OCI-M1 (cell line): Measurements from ENCODE around the gene EXOC3.

Source experiments
- DNase-seq: peaks from one replicate; lab custom pipeline; 2025; lab: John Stamatoyannopoulos, UW

Gene EXOC3

DNA sequence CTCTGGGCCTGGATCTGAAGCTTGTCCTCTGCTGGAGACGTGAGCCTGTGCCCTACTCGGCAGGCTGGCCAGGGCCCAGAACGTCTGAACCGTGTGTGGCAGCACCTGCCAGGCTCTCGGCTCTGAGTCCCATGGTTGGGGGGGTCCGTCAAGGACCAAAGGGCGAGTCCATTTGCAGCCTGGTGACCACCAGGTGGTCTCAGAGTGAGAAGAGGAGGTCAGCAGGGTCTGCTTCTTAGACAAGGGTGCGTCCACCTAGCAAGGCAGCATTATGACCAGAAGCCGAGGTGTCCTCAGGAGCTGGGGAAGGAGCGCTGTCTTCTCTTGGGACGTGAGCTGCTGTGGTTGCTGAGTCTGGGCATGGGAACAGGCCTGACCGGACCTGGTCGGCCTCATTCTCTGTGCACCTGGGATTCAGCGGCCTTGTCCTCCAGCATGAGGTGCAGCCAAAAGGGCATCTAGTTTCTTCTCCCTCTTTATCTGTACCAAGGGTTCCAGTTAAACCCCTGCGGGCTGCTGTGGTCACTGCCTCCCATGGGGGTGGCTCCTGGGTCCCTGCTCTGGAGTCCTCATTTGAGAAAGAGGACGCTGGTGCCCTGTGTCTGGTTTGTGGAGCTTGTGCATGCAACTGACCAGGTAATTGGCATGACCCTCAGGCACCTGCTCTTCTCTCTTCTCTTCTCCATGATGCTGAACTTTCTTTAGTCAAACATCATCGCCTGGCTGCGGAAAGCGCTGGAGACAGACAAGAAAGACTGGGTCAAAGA is 14.4 kb downstream of the EXOC3 start:
- no peak for DNase-seq

DNA sequence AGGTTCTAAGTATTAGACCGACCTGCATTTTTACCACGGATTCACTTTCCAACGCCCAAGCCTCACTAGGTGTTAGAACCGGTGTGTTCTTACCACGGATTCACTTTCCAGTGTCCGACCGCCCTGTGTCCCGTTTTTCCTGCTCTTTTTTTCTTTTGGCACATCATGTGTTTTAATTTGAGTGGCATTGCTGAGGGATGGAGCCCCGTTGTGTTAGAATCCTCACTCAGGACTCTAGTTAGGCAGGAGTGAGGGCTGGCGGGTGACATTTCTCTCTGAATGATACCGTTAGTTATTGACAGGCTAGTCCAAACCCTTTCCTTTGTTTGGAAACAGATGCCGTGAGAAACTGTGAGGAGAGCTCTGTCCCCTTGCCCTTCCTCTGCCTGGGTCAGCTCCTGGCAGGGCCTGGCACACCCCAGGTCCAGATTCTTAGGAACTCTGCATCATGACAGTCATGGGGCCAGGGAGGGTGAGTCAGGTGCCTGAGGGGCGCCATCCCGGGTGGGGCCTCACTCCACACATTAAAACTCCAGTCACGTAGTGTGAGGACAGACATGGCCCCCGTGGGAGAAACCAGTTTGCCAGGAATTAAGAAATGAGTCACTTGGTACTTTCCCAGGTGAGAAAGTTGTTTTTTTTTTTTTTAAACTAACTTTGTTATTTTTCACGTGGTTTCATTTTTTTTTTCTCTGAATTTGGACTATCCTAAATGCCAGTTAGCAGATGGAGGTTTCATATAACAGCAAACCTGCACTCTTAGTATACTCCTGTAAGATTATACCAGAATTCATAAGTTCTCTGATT is 15.8 kb downstream of the EXOC3 start:
- no peak for DNase-seq

DNA sequence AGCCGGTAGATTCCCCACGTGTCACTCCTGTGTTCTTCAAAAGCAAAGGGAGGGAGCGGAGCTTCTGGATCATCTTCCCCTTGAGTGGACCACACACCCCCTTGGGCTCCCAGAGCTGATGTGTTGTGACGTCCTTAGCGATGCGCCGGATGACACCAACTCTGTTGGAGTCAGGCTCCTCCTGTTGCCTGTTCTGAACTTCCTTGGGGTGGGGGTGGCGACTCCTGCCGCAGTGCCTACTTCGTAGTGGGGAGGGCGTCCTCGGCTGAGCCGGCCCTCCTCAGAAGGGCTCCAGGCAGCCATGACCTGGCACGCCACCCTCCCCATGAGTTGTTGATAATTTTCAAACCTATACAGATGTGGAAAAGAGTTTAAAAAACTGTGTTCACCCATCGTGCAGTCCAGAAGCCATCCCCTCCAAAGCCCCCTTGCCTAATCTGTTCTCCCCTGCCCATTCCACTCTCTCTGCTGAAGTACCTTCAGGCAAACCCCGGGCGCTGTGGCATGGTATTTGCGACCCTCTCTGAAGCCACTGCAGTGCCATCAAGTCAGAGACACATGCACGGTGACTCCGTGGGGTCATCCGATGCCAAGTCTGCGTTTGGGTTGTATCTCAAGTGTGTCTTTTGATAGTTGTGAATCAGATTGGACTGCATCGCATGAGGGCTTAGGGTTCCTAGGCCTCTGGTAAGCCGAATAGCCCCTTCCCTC is 16.7 kb downstream of the EXOC3 start:
- no peak for DNase-seq

DNA sequence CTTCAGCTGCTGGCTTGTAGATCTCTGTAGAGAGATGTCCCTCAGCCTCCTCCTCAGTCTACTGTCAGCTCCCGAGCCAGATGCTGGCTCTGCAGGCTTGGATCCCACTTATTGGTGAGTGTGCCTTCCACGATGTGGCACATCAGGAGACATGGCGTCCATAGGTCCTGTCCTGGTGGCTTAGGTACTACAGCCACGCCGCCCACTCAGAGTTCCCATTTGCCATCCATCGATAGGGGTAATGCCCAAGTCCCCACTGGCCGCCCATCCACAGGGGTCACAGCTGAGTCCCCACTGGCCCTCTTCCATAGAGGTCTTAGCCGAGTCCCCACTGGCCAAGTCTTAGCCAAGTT is 17.3 kb downstream of the EXOC3 start:
- DNase-seq: no peak

DNA sequence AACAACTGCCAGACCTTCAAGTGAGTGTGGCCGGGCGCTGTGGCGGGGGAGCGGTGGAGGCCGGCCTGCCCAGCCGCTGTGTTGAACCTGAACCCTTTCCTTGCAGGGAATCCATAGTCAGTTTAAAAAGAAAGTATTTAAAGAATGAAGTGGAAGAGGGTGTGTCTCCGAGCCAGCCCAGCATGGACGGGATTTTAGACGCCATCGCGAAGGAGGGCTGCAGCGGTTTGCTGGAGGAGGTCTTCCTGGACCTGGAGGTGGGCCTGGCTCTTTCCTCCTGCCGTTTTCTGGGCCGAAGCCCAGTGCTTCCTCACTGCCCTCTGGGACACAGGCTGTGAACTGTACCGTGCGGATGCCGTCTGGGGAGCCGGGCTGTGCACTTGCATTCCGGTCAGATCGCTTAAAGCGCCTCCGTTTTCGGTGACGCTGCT is 19.1 kb downstream of the EXOC3 start:
- no peak for DNase-seq

DNA sequence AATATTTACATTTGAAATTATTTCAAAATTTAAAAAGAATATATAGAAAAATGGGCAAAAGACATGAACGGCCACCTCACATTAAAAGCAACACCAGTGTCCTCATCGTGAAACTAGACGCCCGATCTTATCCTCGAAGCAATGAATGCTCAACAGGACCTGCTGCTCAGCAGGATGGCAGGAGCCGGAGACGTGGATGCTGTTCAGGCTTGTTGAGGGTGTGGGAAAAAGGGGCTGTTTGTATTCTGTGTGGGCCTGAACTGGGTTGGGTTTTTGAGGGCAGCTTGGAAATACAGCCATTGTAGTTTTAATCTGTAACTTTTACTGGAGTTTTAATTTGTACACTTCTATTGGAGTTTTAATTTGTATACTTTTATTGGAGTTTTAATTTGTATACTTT is 20.3 kb downstream of the EXOC3 start:
- no peak for DNase-seq

DNA sequence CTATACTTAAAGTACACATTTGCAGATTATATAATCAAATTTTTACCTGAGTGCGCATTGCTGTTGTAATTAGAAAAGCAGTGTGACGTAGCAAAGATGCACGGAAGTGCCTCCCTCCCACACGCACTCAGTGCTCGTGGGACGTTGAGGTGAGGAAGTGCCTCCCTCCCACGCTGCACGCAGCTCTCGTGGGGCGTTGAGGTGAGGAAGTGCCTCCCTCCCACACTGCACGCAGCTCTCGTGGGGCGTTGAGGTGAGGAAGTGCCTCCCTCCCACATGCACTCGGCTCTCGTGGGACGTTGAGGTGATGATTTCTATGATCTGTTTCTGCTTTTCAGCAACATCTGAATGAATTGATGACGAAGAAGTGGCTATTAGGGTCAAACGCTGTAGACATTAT is 21.0 kb downstream of the EXOC3 start:
- no peak for DNase-seq

DNA sequence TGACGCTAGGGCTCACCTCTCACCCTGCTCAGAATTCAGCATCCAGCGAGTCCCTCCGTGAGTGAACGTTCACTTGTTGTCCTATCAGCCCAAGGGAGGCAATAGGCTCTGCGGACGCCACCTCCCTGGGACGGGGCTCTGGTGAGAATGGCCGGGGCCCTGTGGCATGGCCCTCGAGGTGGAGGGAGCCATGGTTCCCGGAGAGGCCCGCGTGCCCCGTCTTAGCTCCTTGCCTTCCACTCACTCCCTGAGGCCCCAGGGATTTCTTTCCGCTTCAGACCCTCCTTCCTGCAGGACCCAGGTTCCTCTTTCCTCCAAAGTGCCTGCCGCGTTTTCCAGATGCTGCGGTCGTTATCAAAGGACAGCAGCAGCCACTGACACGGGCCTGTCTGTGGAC is 21.5 kb downstream of the EXOC3 start:
- DNase-seq: no peak

DNA sequence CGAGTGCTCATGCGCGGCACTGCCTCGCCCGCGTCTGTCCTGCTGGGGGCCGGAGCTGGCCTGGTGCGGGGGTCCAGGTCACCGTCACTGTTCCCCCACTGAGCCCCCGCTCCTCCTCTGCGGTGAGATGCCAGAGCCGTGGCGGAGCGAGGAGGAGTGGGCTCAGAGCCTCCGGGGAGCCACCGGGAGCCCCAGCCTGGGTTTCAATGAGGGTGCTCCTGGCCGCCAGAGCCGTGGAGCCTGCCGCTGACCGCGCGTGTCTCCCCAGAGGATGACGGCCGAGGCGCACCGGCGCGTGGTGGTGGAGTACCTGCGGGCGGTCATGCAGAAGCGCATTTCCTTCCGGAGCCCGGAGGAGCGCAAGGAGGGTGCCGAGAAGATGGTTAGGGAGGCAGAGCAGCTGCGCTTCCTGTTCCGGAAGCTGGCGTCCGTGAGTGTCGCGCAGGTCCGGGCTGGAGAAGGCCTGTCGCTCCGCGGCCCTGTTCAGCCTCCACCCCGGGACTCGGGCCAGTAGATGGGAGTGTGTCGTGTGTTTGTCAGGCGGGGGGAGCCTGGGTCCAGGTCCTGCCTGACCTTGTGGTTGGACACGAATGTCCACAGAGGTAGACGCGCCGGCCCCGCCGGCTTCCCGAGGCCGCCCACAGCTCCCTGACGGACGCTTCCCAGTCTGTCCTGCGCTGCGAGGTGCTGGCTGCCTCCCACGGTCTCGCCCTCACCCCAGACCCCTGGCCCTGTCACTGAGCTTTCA is 22.0 kb downstream of the EXOC3 start:
- no peak for DNase-seq

DNA sequence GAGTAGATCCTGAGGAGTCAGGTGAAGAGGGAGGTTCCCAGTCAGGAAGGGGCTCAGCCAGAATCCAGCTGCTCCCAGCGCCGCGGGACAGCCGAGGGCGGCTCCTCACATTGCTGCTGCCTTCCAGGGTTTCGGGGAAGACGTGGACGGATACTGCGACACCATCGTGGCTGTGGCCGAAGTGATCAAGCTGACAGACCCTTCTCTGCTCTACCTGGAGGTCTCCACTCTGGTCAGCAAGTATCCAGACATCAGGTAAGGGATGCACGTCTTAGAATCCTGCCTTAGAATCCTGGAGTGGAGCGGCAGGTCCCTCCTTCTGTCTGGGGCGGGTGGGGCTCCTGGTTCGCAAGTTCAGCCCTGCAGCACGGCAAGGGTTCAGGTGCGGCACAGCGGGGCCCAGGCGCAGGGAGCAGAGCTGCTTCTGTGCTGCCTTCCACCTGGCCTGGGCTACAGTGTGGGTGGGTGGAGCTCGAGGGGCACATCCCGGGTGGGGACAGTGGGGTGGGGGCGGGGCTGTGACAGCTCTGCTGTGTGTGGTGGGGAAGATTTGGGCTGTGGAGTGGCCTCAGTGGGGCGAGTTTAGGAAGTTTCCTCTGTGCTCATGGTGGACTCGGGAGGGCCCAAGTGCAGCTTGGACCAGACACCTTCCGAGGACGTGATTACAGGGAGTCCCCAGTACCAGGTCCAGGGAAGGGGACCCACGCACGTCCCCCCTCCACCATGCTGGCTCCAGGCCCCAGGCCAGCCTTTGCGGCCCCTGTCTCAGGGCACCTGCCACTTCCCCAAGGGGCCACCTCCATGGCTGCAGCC is 22.8 kb downstream of the EXOC3 start:
- DNase-seq: no peak

DNA sequence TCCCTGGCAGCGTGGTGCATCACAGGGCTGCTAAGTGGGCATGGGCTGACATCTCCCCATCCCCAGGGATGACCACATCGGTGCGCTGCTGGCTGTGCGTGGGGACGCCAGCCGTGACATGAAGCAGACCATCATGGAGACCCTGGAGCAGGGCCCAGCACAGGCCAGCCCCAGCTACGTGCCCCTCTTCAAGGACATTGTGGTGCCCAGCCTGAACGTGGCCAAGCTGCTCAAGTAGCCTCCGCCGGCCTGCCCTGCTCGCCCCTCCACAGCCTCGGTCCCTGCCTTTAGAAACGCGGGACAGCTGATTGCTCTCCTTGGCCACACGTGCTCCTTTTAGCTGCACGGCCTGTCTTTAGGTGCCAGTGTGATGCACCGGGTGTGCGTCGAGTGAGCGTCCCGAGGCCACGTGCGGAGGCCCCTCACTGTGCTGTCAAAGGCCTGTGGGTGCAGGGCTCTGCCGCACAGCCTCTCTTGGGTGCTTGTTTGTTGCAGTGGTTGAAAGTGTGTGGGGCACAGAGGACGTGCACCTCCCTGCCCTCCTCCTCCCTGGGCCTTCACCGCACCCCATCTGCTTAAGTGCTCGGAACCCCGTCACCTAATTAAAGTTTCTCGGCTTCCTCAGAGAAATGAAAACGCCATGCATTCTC is 23.8 kb downstream of the EXOC3 start:
- no peak for DNase-seq

DNA sequence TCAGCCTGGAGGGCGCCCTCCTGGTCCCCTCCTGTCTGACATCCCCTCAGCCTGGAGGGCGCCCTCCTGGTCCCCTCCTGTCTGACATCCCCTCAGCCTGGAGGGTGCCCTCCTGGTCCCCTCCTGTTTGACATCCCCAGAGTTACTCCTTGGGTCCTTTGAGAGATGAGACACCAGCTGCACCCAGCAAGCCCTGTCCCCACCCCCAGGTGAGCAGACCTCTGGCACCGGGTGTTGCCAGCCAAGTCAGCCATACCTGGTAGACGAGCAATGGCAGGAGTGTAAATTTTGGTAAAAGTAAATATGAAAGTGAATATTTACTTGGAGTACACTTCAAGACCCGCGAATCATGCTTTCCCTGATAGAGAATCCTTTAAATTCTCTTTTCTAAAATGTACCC is 25.4 kb downstream of the EXOC3 start:
- no peak for DNase-seq

DNA sequence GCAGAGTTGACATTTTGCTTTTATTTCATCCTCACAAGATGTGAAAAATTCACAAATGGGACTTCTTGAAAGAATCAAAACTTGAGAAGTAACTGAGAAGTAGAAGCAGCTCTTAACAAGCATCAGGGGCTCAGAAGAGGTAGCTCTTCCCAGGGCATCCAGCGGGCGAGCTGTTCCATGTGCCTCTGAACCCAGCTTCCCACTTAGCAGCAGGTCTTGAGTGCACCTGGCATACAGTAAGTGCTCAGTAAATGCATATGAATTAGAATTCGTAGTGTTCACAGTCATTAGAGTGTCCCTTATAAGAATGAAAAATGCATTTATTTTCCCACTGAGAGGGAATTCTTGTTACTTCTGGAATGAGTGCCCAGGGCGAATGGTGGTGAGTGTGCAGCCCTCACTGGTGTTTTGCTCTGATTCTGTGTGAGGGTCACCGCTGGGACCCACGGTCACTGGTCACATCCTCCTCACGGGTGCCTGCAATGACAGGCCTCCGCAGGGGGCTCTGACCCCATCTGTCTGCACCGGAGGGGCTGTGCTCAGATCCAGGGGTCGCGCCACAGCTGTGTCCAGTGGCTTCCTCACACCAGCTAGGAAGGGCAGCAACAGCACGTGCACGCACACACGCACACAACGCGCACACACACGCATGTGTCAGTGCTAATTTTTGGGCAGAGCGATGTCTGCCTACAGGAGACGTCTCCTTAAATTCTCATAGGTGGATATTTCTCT is 26.9 kb downstream of the EXOC3 start:
- no peak for DNase-seq

DNA sequence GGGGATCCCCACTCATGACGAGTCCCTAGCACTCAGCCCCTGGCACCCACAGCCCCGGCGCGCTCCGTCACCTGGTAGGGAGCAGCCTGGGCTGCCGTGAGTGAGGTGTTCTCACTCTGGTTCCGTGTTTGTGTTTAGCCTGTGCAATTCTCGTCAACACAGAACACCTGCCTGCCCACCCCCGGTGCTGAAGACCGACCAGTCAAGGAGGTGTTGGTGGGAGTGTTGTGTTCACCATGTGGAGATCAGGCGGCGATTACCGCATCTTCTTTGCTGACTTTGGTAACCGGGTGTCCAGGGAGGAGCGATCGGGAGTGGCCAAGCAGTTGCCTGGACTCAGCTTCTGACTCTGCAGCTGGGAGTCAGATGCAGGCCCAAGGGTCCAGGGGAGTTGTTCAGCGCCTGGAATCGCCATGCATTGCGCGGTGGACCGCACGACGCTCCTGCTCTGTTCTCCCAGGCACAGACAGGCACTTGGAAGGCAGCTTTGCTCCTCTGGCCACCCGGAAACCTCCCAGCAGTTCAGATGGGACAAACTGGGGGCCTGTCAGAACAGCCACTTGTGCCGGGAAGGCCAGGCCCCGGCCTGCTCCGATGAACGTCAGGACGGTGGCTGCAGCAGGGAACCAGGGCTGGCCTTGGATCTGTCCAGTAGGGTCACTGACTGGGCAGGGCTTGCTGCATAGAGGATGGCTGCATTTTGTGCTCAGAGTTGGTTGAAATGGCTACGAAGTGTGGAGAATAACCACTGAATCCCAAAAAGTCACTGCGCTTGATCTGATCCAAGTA is 28.2 kb downstream of the EXOC3 start:
- DNase-seq: no peak

DNA sequence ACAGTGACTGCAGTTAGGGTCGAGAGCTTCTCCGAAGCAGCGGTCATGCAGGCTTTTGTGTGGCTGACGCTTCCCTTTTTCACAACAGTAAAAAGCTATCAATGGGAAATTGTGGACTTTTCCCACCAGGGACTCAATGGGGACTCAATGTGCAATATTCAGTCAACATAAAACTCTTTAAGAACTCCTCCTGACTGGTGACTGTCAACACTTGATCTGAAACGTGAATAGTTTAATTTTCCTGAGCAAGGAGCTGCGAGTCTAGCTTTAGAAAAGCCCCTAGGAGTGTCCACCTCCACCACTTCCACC is 28.7 kb downstream of the EXOC3 start:
- peak; percentile 38 for DNase-seq

DNA sequence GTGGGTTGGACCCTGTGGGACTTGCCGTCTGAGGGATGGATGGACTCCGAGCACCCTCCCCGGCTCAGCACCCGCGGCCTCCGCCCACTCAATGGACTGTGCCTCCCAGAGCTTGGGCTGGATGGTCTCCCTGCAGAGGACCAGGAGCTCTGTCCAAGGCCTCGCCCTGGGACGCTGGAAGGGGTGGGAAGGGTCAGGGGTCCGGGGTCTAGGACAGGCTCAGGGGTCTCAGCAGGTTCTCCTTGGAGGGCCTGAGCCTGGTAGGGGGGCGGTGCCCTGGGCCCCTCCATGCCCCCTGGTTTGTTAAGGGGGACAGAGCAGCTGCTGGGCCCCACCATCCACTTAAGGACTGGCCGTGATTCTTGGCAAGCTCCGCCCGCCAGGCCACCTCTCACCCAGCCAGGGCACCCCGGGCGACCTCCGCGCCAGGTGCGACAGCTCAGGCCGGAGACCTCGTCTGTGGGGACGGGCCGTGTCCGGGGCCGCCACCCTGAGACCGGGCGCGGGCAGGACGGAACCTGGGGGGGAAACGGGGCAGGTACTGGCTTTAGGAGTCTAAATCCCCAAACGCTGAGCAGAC is 29.2 kb downstream of the EXOC3 start:
- peak; percentile 40 for DNase-seq

DNA sequence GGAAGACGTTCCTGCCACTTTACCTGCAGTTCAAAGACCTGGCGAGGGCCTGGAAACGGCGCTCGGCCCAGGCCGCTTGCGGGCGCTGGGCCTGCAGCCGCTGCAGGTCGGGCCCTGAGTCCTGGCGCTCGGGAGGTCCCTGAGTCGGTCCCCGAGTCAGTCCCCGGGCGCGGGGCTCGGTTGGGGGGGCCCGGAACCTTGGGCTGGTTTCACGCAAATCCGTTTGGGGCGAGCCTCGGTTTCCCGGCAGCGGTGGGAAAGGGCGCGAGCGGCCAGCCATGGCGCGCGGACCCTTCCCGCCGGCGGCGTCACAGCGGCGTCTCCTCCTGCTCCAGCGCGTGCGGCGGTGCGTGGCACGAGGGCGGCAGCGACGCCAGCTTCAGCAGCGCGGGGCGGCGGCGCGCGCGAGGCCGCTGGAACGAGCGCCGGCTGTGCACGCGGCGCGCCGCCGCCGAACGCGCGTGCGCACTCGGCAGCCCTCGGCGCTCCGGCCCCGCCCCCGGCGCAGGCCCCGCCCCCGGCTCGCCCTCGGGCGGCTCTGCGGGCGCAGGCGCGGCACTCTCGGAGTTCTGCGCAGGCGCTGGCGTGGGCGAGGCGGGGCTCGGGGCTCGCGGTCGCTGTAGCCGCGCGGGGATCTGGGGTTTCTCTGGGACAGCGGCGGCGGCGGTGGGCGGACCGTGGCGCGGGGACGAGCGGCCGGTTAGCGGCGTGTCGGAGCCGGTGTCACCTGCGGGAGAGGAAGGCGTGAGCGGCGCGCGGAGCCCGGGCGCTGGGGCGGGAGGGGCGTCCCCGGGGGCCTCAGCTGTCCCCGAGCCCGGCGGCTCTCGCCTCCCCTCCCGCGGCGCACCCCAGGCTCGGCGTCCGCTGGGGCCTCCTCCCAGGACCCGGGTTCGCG is 29.9 kb downstream of the EXOC3 start:
- peak; percentile 88 for DNase-seq

DNA sequence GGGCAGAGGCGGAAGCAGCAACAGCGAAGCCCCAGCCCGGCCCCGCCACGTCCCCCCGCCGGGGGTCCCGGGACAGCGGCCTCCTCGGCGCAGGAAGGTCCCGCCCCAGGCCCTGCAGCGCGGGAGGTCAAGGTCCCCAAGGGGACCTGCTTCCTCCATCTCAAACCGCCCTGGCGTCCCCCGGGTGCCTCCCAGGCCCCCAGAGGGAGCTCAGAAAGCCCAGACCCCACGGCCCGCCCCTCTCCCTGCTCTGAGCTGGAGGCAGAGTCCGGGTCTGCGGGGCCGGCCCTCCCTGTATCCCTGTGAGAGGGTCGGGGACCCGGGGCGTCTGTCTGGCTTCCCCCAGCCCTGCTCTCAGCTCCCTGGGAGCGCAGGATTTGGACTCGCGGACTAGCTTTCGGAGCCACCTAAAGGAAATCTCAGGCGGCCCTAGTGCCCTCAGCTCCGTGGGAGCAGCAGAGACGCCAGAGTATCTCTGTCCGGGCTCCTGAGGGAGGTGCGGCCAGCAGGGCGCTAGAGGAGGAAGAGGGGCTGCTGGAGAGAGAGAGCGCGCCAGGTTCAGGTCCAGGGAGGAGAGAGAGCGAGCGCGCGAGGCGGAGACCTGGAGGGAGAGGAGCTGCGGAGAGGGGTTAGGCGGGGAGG is 30.7 kb downstream of the EXOC3 start:
- peak; percentile 34 for DNase-seq
